ENCODE results near the gene CCS. TPM values are rescaled to one million over a fixed set of nuclear protein-coding genes. Genes with fewer than 3 reads are reported as not detected.

CCS gene
- total and polyA plus RNA-seq, 2 of the 4 experiments (the other 2 are of a cell fraction): 20.1 to 53.0 TPM

DNA sequence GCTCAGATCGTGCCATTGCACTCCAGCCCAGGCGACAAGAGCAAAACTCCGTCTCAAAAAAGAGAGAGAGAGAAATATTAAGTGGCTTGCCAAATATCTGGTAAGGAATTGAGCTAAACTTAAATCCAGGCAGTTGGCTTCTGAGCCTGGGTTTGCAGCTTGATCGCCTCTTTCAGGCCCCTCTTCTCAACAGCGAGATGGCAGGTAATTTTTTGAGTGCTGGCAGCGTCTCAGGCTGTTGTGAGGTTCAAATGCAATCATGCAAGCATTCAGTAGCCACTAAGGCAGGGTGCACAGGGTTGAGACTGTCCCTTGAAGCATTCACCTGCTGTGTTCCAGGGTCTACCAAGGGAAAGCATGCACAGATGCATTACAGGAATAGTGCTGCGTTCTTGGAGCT is 23.9 kb upstream of the CCS start (continued):
- no peak for TF ChIP-seq USF2 (IDR thresholded peaks at IDR 0.05; ENCODE audit: low read depth, low read length)
- no peak for TF ChIP-seq MXI1 (IDR thresholded peaks at IDR 0.05; ENCODE audit: borderline replicate concordance, low read depth, low read length)
- no peak for TF ChIP-seq SMC3 (IDR thresholded peaks at IDR 0.05; ENCODE audit: low read depth, low read length)
- TF ChIP-seq BHLHE40 (IDR thresholded peaks at IDR 0.05; ENCODE audit: low read depth, low read length): no peak

Data from IMR-90 (cell line).